ENCODE measurements around the gene ITGA7.

Gene ITGA7

GRCh38 chr12:55636853-55637252 is 70.9 kb downstream of the ITGA7 start, which contains the start of gene OR10P1:
OR10P1 (plus strand) TSS chr12:55636892; CDS start chr12:55636892, 0 bp downstream.
- DNase-seq: no peak

DNA sequence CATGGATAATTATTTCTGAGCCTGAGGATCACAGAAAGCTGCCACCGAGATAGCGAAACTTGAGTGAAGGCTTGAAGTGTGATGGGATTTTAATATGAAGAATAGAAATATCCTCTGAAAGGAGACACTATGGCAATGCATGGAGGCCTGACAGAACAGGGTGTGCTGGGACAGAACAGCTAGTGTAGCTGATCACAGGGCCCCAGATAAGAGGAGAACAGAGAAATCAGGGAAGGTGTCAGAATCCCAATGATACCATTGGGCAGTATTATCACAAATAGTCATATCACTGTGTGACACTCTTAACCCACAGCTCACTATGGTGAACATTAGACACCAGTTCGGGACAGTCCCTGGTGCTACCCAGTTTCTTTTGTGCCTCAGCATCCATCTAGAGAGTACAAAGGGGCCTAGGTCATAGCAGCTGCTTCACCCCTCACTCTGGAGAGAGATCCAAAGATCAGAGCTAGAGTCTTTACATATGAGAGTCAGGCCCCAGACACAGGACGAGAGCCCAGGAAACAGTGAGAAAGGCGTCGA is 71.5 kb downstream of the ITGA7 start:
- DNase-seq: no peak

Data from NCI-H1436 (cell line).